DND-41 (cell line): ENCODE results near the gene GPC3.

ENCODE experiments used
- ATAC-seq: fragments of 200-7000 bp; cut with Tn5 transposase; 3 replicates; pipeline ENCODE4 v1.9.1; 2021; ENCODE audit warnings: low read depth; ENCODE audit not compliant: insufficient read depth
- DNase-seq: peaks from one replicate; pipeline ENCODE4 v3.0.0-alpha.2; 2020
- H2AFZ ChIP-seq: 2 replicates; pipeline ENCODE4 v1.6.0; 2012; ENCODE audit warnings: low read depth, low read length
- H3K27ac ChIP-seq: 2 replicates; pipeline ENCODE4 v1.5.1; 2012; ENCODE audit warnings: low read length, inconsistent platforms
- H3K27me3 ChIP-seq: fragments of 200-600 bp; sonication (generic); 2 replicates; pipeline ENCODE4 v1.6.0; 2012; ENCODE audit warnings: low read length, mild to moderate bottlenecking, inconsistent platforms; ENCODE audit not compliant: insufficient read depth, poor library complexity
- H3K36me3 ChIP-seq: 2 replicates; pipeline ENCODE4 v1.5.1; 2012; ENCODE audit warnings: low read length, inconsistent platforms; ENCODE audit not compliant: insufficient read depth
- H3K4me1 ChIP-seq: 2 replicates; pipeline ENCODE4 v1.5.1; 2012; ENCODE audit warnings: mild to moderate bottlenecking, low read length; ENCODE audit not compliant: insufficient read depth
- H3K4me2 ChIP-seq: 2 replicates; pipeline ENCODE4 v1.6.0; 2012; ENCODE audit warnings: mild to moderate bottlenecking, moderate library complexity, low read length, inconsistent platforms; ENCODE audit not compliant: insufficient read depth
- H3K4me3 ChIP-seq, 2 experiments: fragments of 200-600 bp in 1 of 2; shearing (Covaris generic) in 1 of 2; 2 replicates each; pipeline ENCODE4 v1.5.1; 2012 to 2016; ENCODE audit warnings: inconsistent platforms in 2 of 2, low read length in 2 of 2, mild to moderate bottlenecking in 2 of 2, low read depth in 1 of 2, moderate library complexity in 1 of 2
- H3K79me2 ChIP-seq: 2 replicates; pipeline ENCODE4 v1.6.0; 2012; ENCODE audit warnings: low read length, inconsistent platforms; ENCODE audit not compliant: insufficient read depth
- H3K9ac ChIP-seq: 2 replicates; pipeline ENCODE4 v1.6.0; 2012; ENCODE audit warnings: low read depth, mild to moderate bottlenecking, inconsistent platforms, low read length, moderate library complexity
- H3K9me3 ChIP-seq: 2 replicates; pipeline ENCODE4 v1.5.1; 2012; ENCODE audit warnings: low read length, moderate library complexity, mild to moderate bottlenecking, inconsistent platforms; ENCODE audit not compliant: insufficient read depth, severe bottlenecking
- H4K20me1 ChIP-seq: 2 replicates; pipeline ENCODE4 v1.6.0; 2012; ENCODE audit warnings: low read length; ENCODE audit not compliant: insufficient read depth
- CTCF ChIP-seq: IDR thresholded peaks from 2 replicates; pipeline ENCODE4 v1.5.1; 2012; ENCODE audit warnings: borderline replicate concordance, low read length, moderate library complexity, mild to moderate bottlenecking; ENCODE audit not compliant: poor library complexity, severe bottlenecking; ENCODE audit errors: extremely low read depth
- EZH2 ChIP-seq: IDR thresholded peaks from 3 replicates; pipeline ENCODE4 v1.6.1; 2012; ENCODE audit warnings: borderline replicate concordance, low read depth, mild to moderate bottlenecking, moderate library complexity, low read length, inconsistent platforms; ENCODE audit not compliant: severe bottlenecking

GPC3 gene

DNA sequence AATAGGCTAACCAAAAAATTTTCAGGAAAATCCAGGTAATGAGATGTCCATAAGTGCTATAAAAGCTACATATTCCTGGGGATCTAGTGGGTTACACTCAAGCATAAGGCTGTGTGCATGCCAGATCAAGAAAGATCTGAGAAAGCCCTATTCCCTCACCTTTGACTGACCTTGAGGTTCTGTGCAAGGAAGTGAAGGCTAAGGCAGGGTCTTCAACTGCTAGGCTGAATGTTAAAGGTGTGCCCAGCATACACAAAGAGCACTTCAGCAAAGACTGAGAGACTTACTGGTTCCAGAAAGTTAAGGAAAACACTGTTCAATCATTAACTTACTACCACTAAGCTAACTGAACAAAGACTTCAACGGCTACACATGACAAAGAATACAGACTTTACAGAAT lies 269.7 kb downstream of the GPC3 start:
- DNase-seq, result no peak
- no peaks in the 10 kb centered on the region for H3K79me2 ChIP-seq

DNA sequence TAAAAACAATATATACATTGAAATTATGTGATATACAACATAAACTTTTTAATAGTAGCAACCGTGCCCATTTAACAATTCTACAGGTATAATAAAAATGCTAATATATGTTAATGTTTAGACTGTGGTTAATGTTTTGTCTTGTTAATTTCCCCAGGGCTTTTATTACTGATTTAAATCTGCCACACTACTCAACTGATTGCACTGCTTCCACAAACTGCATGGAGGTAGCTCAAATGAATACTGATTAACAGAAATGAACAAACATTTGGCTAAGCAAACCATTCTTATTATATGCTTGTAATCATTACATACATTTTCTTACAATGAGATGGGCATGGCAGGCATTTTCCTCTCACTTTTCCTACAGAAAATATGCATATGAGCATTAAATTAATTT lies 275.9 kb downstream of the GPC3 start:
- ATAC-seq, result no peak
- no peak overlapping the region for H2AFZ ChIP-seq
- no peaks in the 10 kb centered on the region for H3K79me2 ChIP-seq
- H3K27me3 ChIP-seq, result no peaks in the 10 kb centered on the region
- no peak overlapping the region for H3K27ac ChIP-seq
- no peak for DNase-seq
- H3K36me3 ChIP-seq, result no peaks in the 10 kb centered on the region
- no peaks in the 10 kb centered on the region for H4K20me1 ChIP-seq
- no peak for TF ChIP-seq CTCF
- TF ChIP-seq EZH2, result no peak
- no peak overlapping the region for H3K9ac ChIP-seq
- 0 out of 2 replicates have a peak, but pooled peaks cover 6% of the 10 kb centered on the region for H3K4me1 ChIP-seq
- no peak overlapping the region for H3K4me2 ChIP-seq
- H3K9me3 ChIP-seq, result no peaks in the 10 kb centered on the region
- no peak overlapping the region for H3K4me3 ChIP-seq

More for the DNA sequence above, 269.7 kb downstream of the GPC3 start:
- Histone ChIP-seq H4K20me1 (no peaks in the 10 kb centered on the region), H3K4me2 (no peak overlapping the region), H3K9ac (no peak overlapping the region), H3K36me3 (no peaks in the 10 kb centered on the region), H3K9me3 (peaks cover 6% of the 10 kb centered on the region), H3K4me1 (peaks cover 17% of the 10 kb centered on the region), H3K27me3 (no peaks in the 10 kb centered on the region), H2AFZ (no peak overlapping the region), H3K27ac (no peak overlapping the region), H3K4me3 (no peak overlapping the region)
- no peak for ATAC-seq
- TF ChIP-seq CTCF (no peak), EZH2 (no peak)

GRCh38 chrX:133706890-133707289 lies 278.5 kb downstream of the GPC3 start:
- DNase-seq (no peak), ATAC-seq (no peak)
- Histone ChIP-seq H3K9ac (no peak overlapping the region), H3K4me2 (no peak overlapping the region), H3K9me3 (no peaks in the 10 kb centered on the region), H3K79me2 (no peaks in the 10 kb centered on the region), H3K4me1 (no peaks in the 10 kb centered on the region), H2AFZ (no peak overlapping the region), H3K27me3 (no peaks in the 10 kb centered on the region), H3K27ac (no peak overlapping the region), H4K20me1 (no peaks in the 10 kb centered on the region), H3K36me3 (no peaks in the 10 kb centered on the region), H3K4me3 (no peak overlapping the region)
- TF ChIP-seq CTCF (no peak), EZH2 (no peak)

DNA sequence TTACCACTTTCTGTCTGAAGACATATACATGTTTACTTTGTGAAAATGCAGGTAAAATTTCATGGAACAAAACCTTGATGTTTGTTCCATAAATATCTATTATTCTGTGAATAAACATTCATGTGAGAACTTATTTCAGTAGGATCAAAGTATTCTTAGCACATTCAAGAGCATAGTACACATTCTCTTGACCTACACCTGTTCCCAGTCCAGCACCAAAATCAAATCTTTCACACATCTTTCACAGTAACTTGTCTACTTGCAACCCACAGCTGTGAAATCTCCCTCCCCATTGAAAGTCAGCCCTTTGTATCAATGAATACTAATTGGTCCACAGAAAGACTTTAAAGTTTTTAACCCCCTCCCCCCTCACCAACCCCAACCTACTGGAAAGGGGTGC lies 283.2 kb downstream of the GPC3 start:
- H3K36me3 ChIP-seq, result no peaks in the 10 kb centered on the region
- H2AFZ ChIP-seq, result no peak overlapping the region
- peaks cover 12% of the 10 kb centered on the region for H3K4me1 ChIP-seq
- H3K4me2 ChIP-seq, result no peak overlapping the region
- H3K27me3 ChIP-seq, result no peaks in the 10 kb centered on the region
- DNase-seq (no peak), ATAC-seq (no peak)
- H3K4me3 ChIP-seq, result no peak overlapping the region
- H4K20me1 ChIP-seq, result no peaks in the 10 kb centered on the region
- no peak overlapping the region for H3K9ac ChIP-seq
- H3K27ac ChIP-seq, result no peak overlapping the region
- no peak for TF ChIP-seq EZH2
- no peak for TF ChIP-seq CTCF
- H3K9me3 ChIP-seq, result no peaks in the 10 kb centered on the region
- no peaks in the 10 kb centered on the region for H3K79me2 ChIP-seq
